Endodermal cell (in vitro differentiated cells): ENCODE results near the gene PDE4A. TPM values are rescaled to one million over a fixed set of nuclear protein-coding genes. Genes with fewer than 3 reads are reported as not detected.

Experiments
- DNase-seq: peaks from one replicate; pipeline ENCODE4 v3.0.0-alpha.2; 2017
- H3K27ac ChIP-seq: 2 replicates; pipeline ENCODE4 v1.5.1; 2013; ENCODE audit warnings: mild to moderate bottlenecking, low read depth, low read length, moderate library complexity
- H3K27me3 ChIP-seq: 2 replicates; pipeline ENCODE4 v1.6.1; 2013; ENCODE audit warnings: mild to moderate bottlenecking, low read length, moderate library complexity; ENCODE audit not compliant: insufficient read depth, control insufficient read depth, poor library complexity, severe bottlenecking
- H3K36me3 ChIP-seq: 2 replicates; pipeline ENCODE4 v1.7.0; 2013; ENCODE audit warnings: mild to moderate bottlenecking, low read length, moderate library complexity; ENCODE audit not compliant: control insufficient read depth, insufficient read depth
- H3K4me1 ChIP-seq: one replicate; pipeline ENCODE4 v1.7.0; 2013; ENCODE audit warnings: low read length; ENCODE audit not compliant: control insufficient read depth, insufficient read depth
- H3K4me3 ChIP-seq: 2 replicates; pipeline ENCODE4 v1.5.1; 2013; ENCODE audit warnings: mild to moderate bottlenecking, low read length, moderate library complexity
- H3K9ac ChIP-seq: 2 replicates; pipeline ENCODE4 v1.6.1; 2013; ENCODE audit warnings: mild to moderate bottlenecking, low read length, moderate library complexity; ENCODE audit not compliant: poor library complexity, severe bottlenecking; ENCODE audit errors: extremely low read depth
- H3K9me3 ChIP-seq: 2 replicates; pipeline ENCODE4 v1.6.1; 2013; ENCODE audit warnings: mild to moderate bottlenecking, low read length, moderate library complexity; ENCODE audit not compliant: control insufficient read depth
- H3K27ac Mint-ChIP-seq: 2 replicates; pipeline ENCODE4 v1.8.0; 2020; ENCODE audit warnings: mixed read lengths
- H3K27me3 Mint-ChIP-seq: 2 replicates; pipeline ENCODE4 v1.8.0; 2021; ENCODE audit warnings: mild to moderate bottlenecking, mixed read lengths; ENCODE audit not compliant: insufficient read depth
- H3K36me3 Mint-ChIP-seq: 2 replicates; pipeline ENCODE4 v1.8.0; 2020; ENCODE audit warnings: low read depth, mixed read lengths
- H3K4me1 Mint-ChIP-seq: 2 replicates; pipeline ENCODE4 v1.8.0; 2020; ENCODE audit warnings: mixed read lengths
- H3K4me3 Mint-ChIP-seq: 2 replicates; pipeline ENCODE4 v1.8.0; 2020; ENCODE audit warnings: mild to moderate bottlenecking, moderate library complexity, mixed read lengths
- H3K9me3 Mint-ChIP-seq: 2 replicates; pipeline ENCODE4 v1.8.0; 2020; ENCODE audit warnings: mild to moderate bottlenecking, mixed read lengths
- CTCF ChIP-seq: fragments of 200-600 bp; sonication (generic); conservative IDR thresholded peaks from 2 replicates; pipeline ENCODE4 v1.5.0; 2021; ENCODE audit warnings: antibody characterized with exemption, mild to moderate bottlenecking
- WGBS, 2 experiments: methylation state at CpG; one replicate each; pipeline versions ENCODE4 v1.1.5 to v1.1.7; 2013; ENCODE audit warnings: missing lambda C conversion rate in 2 of 2, mixed read lengths in 1 of 2; ENCODE audit not compliant: insufficient coverage in 1 of 2, insufficient read length in 1 of 2; 5-methylcytosine and 5-hydroxymethylcytosine counted together
- total RNA-seq, 2 donors: library from RNA; stranded (reverse); fragmentation: NEBNext Ultra II Directional in 1 of 2; extraction: Animal tissue kit (Norgen Biotek cat#: 25700) in 1 of 2; gene quantifications; 2 replicates in 1 of 2; 3 replicates in 1 of 2; pipeline ENCODE4 v1.2.1, GENCODE V29; 2021

The PDE4A gene
- total RNA-seq, 2 donors from 2014 or later: 1.7 to 2.6 TPM

GRCh38 chr19:10427169-10427568, 6.8 kb downstream of the PDE4A start:
- 86 to 90% methylated on average over 6 of the region's 6 CpGs for WGBS, 2 experiments
- H3K27ac ChIP-seq: no peak overlapping the region
- H3K4me3 Mint-ChIP-seq: no peak overlapping the region
- H3K36me3 Mint-ChIP-seq: no peaks in the 10 kb centered on the region
- no peaks in the 10 kb centered on the region for H3K9me3 ChIP-seq
- TF ChIP-seq CTCF: no peak
- H3K27me3 ChIP-seq: peaks cover 98% of the 10 kb centered on the region
- H3K9me3 Mint-ChIP-seq: no peaks in the 10 kb centered on the region
- H3K4me1 Mint-ChIP-seq: peaks cover 8% of the 10 kb centered on the region
- H3K9ac ChIP-seq: no peak overlapping the region
- no peak overlapping the region for H3K27ac Mint-ChIP-seq
- H3K4me3 ChIP-seq: no peak overlapping the region
- no peaks in the 10 kb centered on the region for H3K36me3 ChIP-seq
- no peak for DNase-seq
- no peaks in the 10 kb centered on the region for H3K4me1 ChIP-seq
- H3K27me3 Mint-ChIP-seq: peaks cover 96% of the 10 kb centered on the region

- Mint-ChIP-seq H3K27ac (no peak overlapping the region), H3K4me1 (peaks cover 10% of the 10 kb centered on the region), H3K27me3 (peaks cover 93% of the 10 kb centered on the region), H3K9me3 (no peaks in the 10 kb centered on the region), H3K4me3 (no peak overlapping the region), H3K36me3 (no peaks in the 10 kb centered on the region)
- Histone ChIP-seq H3K27me3 (peaks cover 94% of the 10 kb centered on the region), H3K9ac (no peak overlapping the region), H3K4me1 (no peaks in the 10 kb centered on the region), H3K36me3 (no peaks in the 10 kb centered on the region), H3K9me3 (no peaks in the 10 kb centered on the region), H3K27ac (no peak overlapping the region), H3K4me3 (no peak overlapping the region)
- no peak for DNase-seq
- no peak for TF ChIP-seq CTCF
- 73 to 84% methylated on average over 5 of the region's 5 CpGs for WGBS, 2 experiments
These were observed 8.7 kb downstream of the PDE4A start for GRCh38 chr19:10428996-10429381.

- Mint-ChIP-seq H3K9me3 (no peaks in the 10 kb centered on the region), H3K27me3 (peaks cover 84% of the 10 kb centered on the region), H3K36me3 (no peaks in the 10 kb centered on the region), H3K4me1 (peaks cover 9% of the 10 kb centered on the region), H3K4me3 (peak overlapping the region; percentile 54), H3K27ac (no peak overlapping the region)
- H3K9me3 ChIP-seq: no peaks in the 10 kb centered on the region
- H3K36me3 ChIP-seq: no peaks in the 10 kb centered on the region
- WGBS, 2 experiments: 11 to 22% methylated on average over 16 to 75 of the region's 75 CpGs
- H3K9ac ChIP-seq: no peak overlapping the region
- H3K27me3 ChIP-seq: peaks cover 77% of the 10 kb centered on the region
- no peak for TF ChIP-seq CTCF
- no peak overlapping the region for H3K27ac ChIP-seq
- peak overlapping the region; percentile 66 for H3K4me3 ChIP-seq
- DNase-seq: peak; percentile 72
- H3K4me1 ChIP-seq: no peaks in the 10 kb centered on the region
These were observed 10.3 kb downstream of the PDE4A start for GRCh38 chr19:10430505-10431253.
